ENCODE data around the gene FKBP8. TPM values are rescaled to one million over a fixed set of nuclear protein-coding genes. Genes with fewer than 3 reads are reported as not detected.
A peak's percentile ranks its signal among the peaks of the same experiment; 100 is the strongest.

FKBP8 gene
- total and polyA plus RNA-seq, 7 experiments from 2014 or later, result 96.9 to 241 (median 164) TPM

DNA sequence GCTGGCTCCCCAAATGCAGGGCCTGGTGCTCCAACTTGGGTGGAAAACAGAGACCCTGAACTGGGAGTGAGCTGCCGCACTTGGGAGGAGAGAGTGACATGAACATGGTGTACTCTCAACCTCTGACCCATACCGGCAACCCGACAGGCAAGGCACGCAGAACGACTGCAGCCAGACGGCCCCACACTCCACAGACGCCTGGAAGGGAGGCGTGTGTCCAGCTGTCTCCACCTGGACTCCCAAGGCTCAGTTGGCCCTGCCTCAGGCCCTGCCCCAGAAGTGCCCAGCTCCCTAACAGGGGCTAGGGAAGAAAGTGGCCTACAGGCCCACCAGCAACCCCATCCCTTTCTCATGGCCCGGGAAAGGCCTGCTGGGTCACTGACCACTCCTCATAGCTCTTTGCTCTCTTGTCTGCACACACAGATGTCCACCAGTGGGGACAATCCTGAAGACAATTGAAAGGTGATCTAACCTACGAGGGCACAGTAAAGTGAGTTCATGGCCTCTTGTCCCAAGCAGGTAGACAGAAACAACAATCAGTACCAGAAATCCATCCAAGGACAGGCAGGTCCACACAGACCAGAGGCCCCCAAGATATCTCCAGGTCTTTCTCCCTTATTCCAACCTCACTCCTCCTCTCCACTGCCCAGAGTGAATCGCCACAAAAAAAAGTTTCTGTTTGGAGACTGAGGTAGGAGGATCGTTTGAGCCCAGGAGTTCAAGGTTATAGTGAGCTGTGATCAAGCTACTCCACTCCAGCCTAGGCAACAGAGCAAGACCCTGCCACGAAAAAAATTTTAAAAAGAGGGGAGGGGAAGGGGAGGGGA lies 49.7 kb downstream of the FKBP8 start:
- no peaks in the 10 kb centered on the region for H3K36me3 ChIP-seq (ENCODE audit: control insufficient read depth in 2 of 3, insufficient read depth in 3 of 3, low read length in 3 of 3)
- ATAC-seq, result no peak
- no peak for DNase-seq
- Mint-ChIP-seq H3K9me3 (no peaks in the 10 kb centered on the region), H3K27me3 (no peaks in the 10 kb centered on the region), H3K4me1 (peaks cover 40 to 72% (median 59%) of the 10 kb centered on the region in 7 donors), H3K27ac (peak overlapping the region in 6 of 9 donors; percentile 21 to 84 (median 64)), H3K4me3 (peak overlapping the region in 4 of 10 donors; percentile 8 to 54 (median 38)), H3K36me3 (peaks cover 0 to 4% (median 0%) of the 10 kb centered on the region in 5 donors)
- POLR2A ChIA-PET, result interaction anchor here (0.6 to 1.5 kb wide), 3 partner anchors 26 to 78 kb away, joined by 3 to 4 read pairs (median 3); partner anchors contain the start of gene UBA52
- peaks cover 33 to 73% of the 10 kb centered on the region in 2 donors for H3K4me1 ChIP-seq (ENCODE audit: control insufficient read depth in 2 of 2, insufficient read depth in 2 of 2, low read length in 2 of 2)
- H3K27ac ChIP-seq (ENCODE audit: low read depth, low read length), result no peak overlapping the region
- intact Hi-C loops (cut with micrococcal nuclease), result no loop called here
- CTCF ChIA-PET, result no interaction called here
- H3K9me3 ChIP-seq (ENCODE audit: control insufficient read depth in 2 of 3, low read length in 3 of 3), result no peaks in the 10 kb centered on the region
- H3K4me3 ChIP-seq (ENCODE audit: low read length), result no peak overlapping the region
- no peaks in the 10 kb centered on the region for H3K27me3 ChIP-seq (ENCODE audit: control insufficient read depth in 2 of 2, insufficient read depth in 2 of 2, low read length in 2 of 2)

DNA sequence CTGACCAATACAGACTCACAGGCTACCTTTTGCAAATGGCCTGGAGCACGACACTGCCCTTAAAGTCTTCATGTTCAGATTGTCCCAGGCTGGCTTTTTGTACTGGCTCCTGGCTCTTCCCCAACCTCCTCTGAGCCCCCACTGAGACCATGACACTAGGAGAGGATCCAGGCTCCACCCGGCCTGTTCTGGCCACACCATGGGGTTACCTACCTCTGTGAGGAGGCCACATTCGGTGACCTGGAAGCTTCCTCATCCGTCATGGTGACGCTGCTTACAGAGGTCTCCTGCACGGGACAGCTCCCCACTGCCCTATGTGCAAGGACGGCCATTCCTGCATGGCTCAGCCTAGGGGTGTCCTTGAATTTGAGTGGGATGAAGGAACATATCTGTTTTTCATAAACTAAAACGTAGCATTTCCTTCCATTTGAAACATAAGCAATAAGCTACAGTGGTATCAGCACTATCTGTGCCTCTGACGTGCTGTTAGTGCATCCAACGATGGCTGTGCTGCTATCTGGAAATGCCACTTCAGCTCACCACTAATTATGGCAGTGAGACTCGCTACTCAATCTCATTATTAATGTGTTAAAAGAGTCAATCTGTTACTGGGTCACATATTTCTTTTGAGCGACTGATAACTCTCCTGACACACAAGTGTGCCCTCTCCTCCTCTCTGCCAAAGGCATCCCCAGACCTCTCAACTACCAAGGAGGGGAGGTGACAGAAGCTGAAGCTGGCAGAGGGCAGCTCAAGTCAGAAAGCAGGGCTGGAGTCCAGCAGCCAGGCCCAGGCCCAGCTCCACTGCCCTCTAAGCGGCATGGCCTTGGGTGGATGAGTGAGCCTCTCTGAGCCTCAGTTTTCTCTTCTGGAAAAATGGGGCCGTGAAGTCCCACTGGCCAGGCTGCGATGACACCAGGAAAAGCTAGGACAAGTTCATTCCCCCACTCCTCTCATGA lies 51.1 kb downstream of the FKBP8 start:
- POLR2A ChIA-PET, result interaction anchor here (1.5 kb wide), 1 partner anchor 28 kb away, joined by 4 read pairs; no protein-coding TSS in a partner anchor
- H3K4me3 Mint-ChIP-seq, result no peak overlapping the region
- peaks cover 35 to 76% (median 58%) of the 10 kb centered on the region in 7 donors for H3K4me1 Mint-ChIP-seq
- H3K9me3 Mint-ChIP-seq, result no peaks in the 10 kb centered on the region
- H3K4me1 ChIP-seq (ENCODE audit: control insufficient read depth in 2 of 2, insufficient read depth in 2 of 2, low read length in 2 of 2), result peaks cover 32 to 68% of the 10 kb centered on the region in 2 donors
- no peak overlapping the region for H3K27ac ChIP-seq (ENCODE audit: low read depth, low read length)
- CTCF ChIA-PET, result no interaction called here
- H3K27me3 Mint-ChIP-seq, result no peaks in the 10 kb centered on the region
- peaks cover 0 to 1% (median 0%) of the 10 kb centered on the region in 3 experiments for H3K36me3 ChIP-seq (ENCODE audit: control insufficient read depth in 2 of 3, insufficient read depth in 3 of 3, low read length in 3 of 3)
- peaks cover 0 to 4% (median 0%) of the 10 kb centered on the region in 5 donors for H3K36me3 Mint-ChIP-seq
- no peaks in the 10 kb centered on the region for H3K9me3 ChIP-seq (ENCODE audit: control insufficient read depth in 2 of 3, low read length in 3 of 3)
- H3K4me3 ChIP-seq (ENCODE audit: low read length), result no peak overlapping the region
- peak overlapping the region in 1 of 9 donors; percentile 36 for H3K27ac Mint-ChIP-seq
- intact Hi-C loops (cut with micrococcal nuclease), result no loop called here
- no peak for ATAC-seq
- no peak for DNase-seq
- no peaks in the 10 kb centered on the region for H3K27me3 ChIP-seq (ENCODE audit: control insufficient read depth in 2 of 2, insufficient read depth in 2 of 2, low read length in 2 of 2)

GRCh38 chr19:18490728-18491127 lies 52.6 kb downstream of the FKBP8 start:
- Histone ChIP-seq H3K4me1 (ENCODE audit: control insufficient read depth in 2 of 2, insufficient read depth in 2 of 2, low read length in 2 of 2) (peaks cover 16 to 64% of the 10 kb centered on the region in 2 donors), H3K4me3 (ENCODE audit: low read length) (no peak overlapping the region), H3K27ac (ENCODE audit: low read depth, low read length) (no peak overlapping the region), H3K9me3 (ENCODE audit: control insufficient read depth in 2 of 3, low read length in 3 of 3) (no peaks in the 10 kb centered on the region), H3K36me3 (ENCODE audit: control insufficient read depth in 2 of 3, insufficient read depth in 3 of 3, low read length in 3 of 3) (peaks cover 0 to 7% (median 0%) of the 10 kb centered on the region in 3 experiments), H3K27me3 (ENCODE audit: control insufficient read depth in 2 of 2, insufficient read depth in 2 of 2, low read length in 2 of 2) (no peaks in the 10 kb centered on the region)
- CTCF ChIA-PET, result interaction anchor here (0.6 to 0.7 kb wide), 2 partner anchors 31 to 304 kb away, joined by 3 to 4 read pairs; partner anchors contain the start of gene ELL
- no peak overlapping the region for H3K27ac Mint-ChIP-seq
- peaks cover 32 to 71% (median 51%) of the 10 kb centered on the region in 7 donors for H3K4me1 Mint-ChIP-seq
- no peak overlapping the region for H3K4me3 Mint-ChIP-seq
- H3K36me3 Mint-ChIP-seq, result peaks cover 0 to 7% (median 0%) of the 10 kb centered on the region in 5 donors
- DNase-seq, result no peak
- POLR2A ChIA-PET, result no interaction called here
- no peaks in the 10 kb centered on the region for H3K9me3 Mint-ChIP-seq
- H3K27me3 Mint-ChIP-seq, result no peaks in the 10 kb centered on the region
- intact Hi-C loops (cut with micrococcal nuclease), result no loop called here
- peak; percentile 41 for ATAC-seq

- H3K27me3 ChIP-seq (ENCODE audit: control insufficient read depth in 2 of 2, insufficient read depth in 2 of 2, low read length in 2 of 2), result no peaks in the 10 kb centered on the region
- peaks cover 34 to 68% (median 49%) of the 10 kb centered on the region in 7 donors for H3K4me1 Mint-ChIP-seq
- no peaks in the 10 kb centered on the region for H3K27me3 Mint-ChIP-seq
- H3K4me3 ChIP-seq (ENCODE audit: low read length), result no peak overlapping the region
- no peak for ATAC-seq
- intact Hi-C loops (cut with micrococcal nuclease), result no loop called here
- H3K36me3 Mint-ChIP-seq, result peaks cover 0 to 7% (median 0%) of the 10 kb centered on the region in 5 donors
- no peak overlapping the region for H3K27ac ChIP-seq (ENCODE audit: low read depth, low read length)
- no peak overlapping the region for H3K4me3 Mint-ChIP-seq
- ChIA-PET POLR2A (interaction anchor here (0.6 kb wide), 1 partner anchor 81 kb away, joined by 3 read pairs; no protein-coding TSS in a partner anchor), CTCF (no interaction called here)
- H3K9me3 ChIP-seq (ENCODE audit: control insufficient read depth in 2 of 3, low read length in 3 of 3), result no peaks in the 10 kb centered on the region
- no peak for DNase-seq
- H3K36me3 ChIP-seq (ENCODE audit: control insufficient read depth in 2 of 3, insufficient read depth in 3 of 3, low read length in 3 of 3), result peaks cover 0 to 7% (median 0%) of the 10 kb centered on the region in 3 experiments
- peaks cover 6 to 63% of the 10 kb centered on the region in 2 donors for H3K4me1 ChIP-seq (ENCODE audit: control insufficient read depth in 2 of 2, insufficient read depth in 2 of 2, low read length in 2 of 2)
- no peaks in the 10 kb centered on the region for H3K9me3 Mint-ChIP-seq
- H3K27ac Mint-ChIP-seq, result no peak overlapping the region
These were observed 53.7 kb downstream of the FKBP8 start for GRCh38 chr19:18489627-18490184.

GRCh38 chr19:18488838-18489626 lies 54.3 kb downstream of the FKBP8 start:
- Histone ChIP-seq H3K27me3 (ENCODE audit: control insufficient read depth in 2 of 2, insufficient read depth in 2 of 2, low read length in 2 of 2) (no peaks in the 10 kb centered on the region), H3K36me3 (ENCODE audit: control insufficient read depth in 2 of 3, insufficient read depth in 3 of 3, low read length in 3 of 3) (peaks cover 0 to 7% (median 0%) of the 10 kb centered on the region in 3 experiments), H3K27ac (ENCODE audit: low read depth, low read length) (no peak overlapping the region), H3K4me3 (ENCODE audit: low read length) (no peak overlapping the region), H3K4me1 (ENCODE audit: control insufficient read depth in 2 of 2, insufficient read depth in 2 of 2, low read length in 2 of 2) (peaks cover 0 to 60% of the 10 kb centered on the region in 2 donors), H3K9me3 (ENCODE audit: control insufficient read depth in 2 of 3, low read length in 3 of 3) (no peaks in the 10 kb centered on the region)
- ChIA-PET POLR2A (no interaction called here), CTCF (interaction anchor here (0.5 to 0.6 kb wide), 2 partner anchors 83 to 193 kb away, joined by 3 to 7 read pairs; no protein-coding TSS in a partner anchor)
- DNase-seq (no peak), ATAC-seq (no peak)
- H3K36me3 Mint-ChIP-seq, result peaks cover 0 to 7% (median 0%) of the 10 kb centered on the region in 5 donors
- intact Hi-C loops (cut with micrococcal nuclease), result no loop called here
- H3K4me3 Mint-ChIP-seq, result no peak overlapping the region
- no peaks in the 10 kb centered on the region for H3K9me3 Mint-ChIP-seq
- no peak overlapping the region for H3K27ac Mint-ChIP-seq
- H3K27me3 Mint-ChIP-seq, result no peaks in the 10 kb centered on the region
- peaks cover 30 to 68% (median 45%) of the 10 kb centered on the region in 7 donors for H3K4me1 Mint-ChIP-seq

Data from naive thymus-derived CD4-positive, alpha-beta T cell (primary cell).